HG03095 (cell line): Measurements from ENCODE around the gene MT1H.

Experiments
- ATAC-seq: cut with Tn5 transposase; IDR thresholded peaks from one replicate; pipeline ENCODE4 v1.9.1; 2021; ENCODE audit warnings: moderate library complexity; ENCODE audit not compliant: unreplicated experiment

MT1H gene

GRCh38 chr16:56684256-56684925 is 14.8 kb downstream of the MT1H start:
- ATAC-seq, result no peak

GRCh38 chr16:56684926-56685590 is 15.4 kb downstream of the MT1H start:
- ATAC-seq, result no peak

- ATAC-seq, result no peak
Measured at GRCh38 chr16:56686758-56687157, 17.1 kb downstream of the MT1H start.

- ATAC-seq, result no peak
Measured at GRCh38 chr16:56688762-56689161, 19.1 kb downstream of the MT1H start.

- no peak for ATAC-seq
Measured at GRCh38 chr16:56689171-56689570, 19.6 kb downstream of the MT1H start.

GRCh38 chr16:56690420-56691122 is 21.0 kb downstream of the MT1H start:
- ATAC-seq, result no peak

- ATAC-seq, result no peak
Measured at GRCh38 chr16:56691885-56692284, 22.3 kb downstream of the MT1H start.

GRCh38 chr16:56695246-56695645 is 25.6 kb downstream of the MT1H start:
- ATAC-seq, result no peak

- ATAC-seq, result no peak
Measured at GRCh38 chr16:56697456-56698155, 28.0 kb downstream of the MT1H start.

- ATAC-seq, result no peak
Measured at GRCh38 chr16:56700195-56700594, 30.6 kb downstream of the MT1H start.

- ATAC-seq, result no peak
Measured at GRCh38 chr16:56700631-56701030, 31.0 kb downstream of the MT1H start.

- ATAC-seq, result no peak
Measured at GRCh38 chr16:56701534-56701933, 31.9 kb downstream of the MT1H start.

GRCh38 chr16:56702836-56703235 is 33.2 kb downstream of the MT1H start:
- ATAC-seq, result no peak

- ATAC-seq, result no peak
Measured at GRCh38 chr16:56708525-56709442, 39.2 kb downstream of the MT1H start.

- no peak for ATAC-seq
Measured at GRCh38 chr16:56709443-56710040, 39.9 kb downstream of the MT1H start.

- no peak for ATAC-seq
Measured at GRCh38 chr16:56710181-56710737, 40.6 kb downstream of the MT1H start.

- ATAC-seq, result no peak
Measured at GRCh38 chr16:56711862-56712261, 42.2 kb downstream of the MT1H start.

GRCh38 chr16:56713794-56714193 is 44.2 kb downstream of the MT1H start:
- no peak for ATAC-seq

GRCh38 chr16:56715126-56715525 is 45.5 kb downstream of the MT1H start:
- no peak for ATAC-seq

GRCh38 chr16:56716761-56717160 is 47.1 kb downstream of the MT1H start:
- no peak for ATAC-seq
